Measurements from ENCODE around the gene SNX13.

- no peak for TF ChIP-seq CTCF (IDR thresholded peaks at IDR 0.05)
- no peak for TF ChIP-seq EP300 (IDR thresholded peaks at IDR 0.05)
Measured at GRCh38 chr7:17832242-17832641, 108.1 kb downstream of the SNX13 start.

All from sigmoid colon (tissue), 4 donors.